ENCODE data around the gene RIMBP2.
"Not testable (repeated sequence)": the region's sequence is repeated elsewhere in the genome, so short reads cannot be mapped to it uniquely, and the experiment has no call there.

Gene RIMBP2

DNA sequence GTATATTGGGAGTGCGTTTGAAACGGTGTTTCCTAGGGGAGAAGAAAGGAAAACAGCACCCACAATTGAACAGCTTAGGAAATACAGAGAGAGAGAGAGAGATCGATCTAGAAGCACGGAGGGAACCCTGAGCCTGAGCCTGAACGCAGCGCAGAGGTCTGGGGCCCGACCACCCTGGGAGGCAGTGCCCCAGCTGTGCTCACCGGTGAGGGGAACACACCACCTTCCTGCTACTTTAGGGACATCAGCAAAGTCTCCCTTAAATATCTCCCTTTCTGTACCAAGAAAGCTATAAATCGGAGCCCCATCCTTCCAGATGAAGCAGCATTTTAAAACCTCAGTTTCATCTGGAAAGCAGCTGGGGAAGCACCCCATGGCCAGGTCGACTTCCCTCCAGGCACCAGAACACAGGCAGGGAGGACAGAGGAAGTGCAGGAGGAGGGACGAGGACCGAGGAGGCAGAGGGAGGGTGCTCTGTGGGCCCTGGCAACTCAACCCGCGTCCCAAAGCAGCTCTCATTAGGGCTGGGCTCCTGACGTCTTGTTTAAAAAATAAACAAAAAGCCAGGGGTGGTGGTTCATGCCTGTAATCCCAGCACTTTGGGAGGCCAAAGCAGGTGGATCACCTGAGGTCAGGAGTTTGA, 12.2 kb downstream of the RIMBP2 start:
- no peak for DNase-seq

GRCh38 chr12:130702966-130703732, 12.9 kb downstream of the RIMBP2 start:
- no peak for DNase-seq

- no peak for DNase-seq
These were observed 14.7 kb downstream of the RIMBP2 start for GRCh38 chr12:130701402-130701744.

GRCh38 chr12:130700492-130701401, 15.4 kb downstream of the RIMBP2 start:
- no peak for DNase-seq

DNA sequence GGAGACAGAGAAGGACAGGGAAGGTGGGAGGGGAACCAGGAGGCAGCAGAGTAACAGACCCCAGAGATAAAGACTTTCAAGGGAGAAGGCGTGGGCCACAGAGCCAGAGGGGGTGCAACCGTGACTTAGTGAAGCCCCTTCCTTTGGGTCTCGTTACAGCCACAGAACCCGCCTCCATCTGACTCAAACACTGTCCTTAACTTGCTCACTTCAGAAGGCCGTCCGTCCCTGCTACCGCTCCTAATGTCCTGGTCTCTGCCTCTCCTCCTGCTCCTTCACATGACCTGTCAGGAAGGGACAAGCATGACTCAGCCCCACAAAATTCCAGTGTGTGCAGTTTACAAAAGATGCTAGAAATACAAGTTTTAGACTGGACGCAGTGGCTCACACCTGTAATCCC, 18.0 kb downstream of the RIMBP2 start:
- no peak for DNase-seq

GRCh38 chr12:130696379-130697100, 19.6 kb downstream of the RIMBP2 start:
- DNase-seq, result no peak

DNA sequence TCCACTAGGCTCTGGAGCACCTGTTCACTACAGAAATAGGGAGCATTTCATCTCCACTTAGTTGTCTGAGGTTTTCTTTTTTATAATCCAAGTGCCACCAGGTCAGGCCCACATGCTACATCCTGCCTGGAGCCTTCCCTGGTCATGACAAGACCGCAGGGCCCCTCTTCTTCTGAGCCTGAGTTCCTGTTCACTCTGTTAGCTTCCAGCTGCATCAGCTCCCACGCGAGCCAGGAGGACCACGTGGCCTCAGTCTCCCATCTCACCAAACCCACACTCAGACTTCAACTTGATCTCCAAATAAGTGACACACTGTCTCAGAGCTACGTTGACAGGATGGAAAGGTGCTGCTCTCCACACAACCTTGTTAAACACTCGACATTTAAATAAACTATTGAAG, 21.0 kb downstream of the RIMBP2 start:
- no peak for DNase-seq

GRCh38 chr12:130689408-130690405, 26.4 kb downstream of the RIMBP2 start:
- no peak for DNase-seq

DNA sequence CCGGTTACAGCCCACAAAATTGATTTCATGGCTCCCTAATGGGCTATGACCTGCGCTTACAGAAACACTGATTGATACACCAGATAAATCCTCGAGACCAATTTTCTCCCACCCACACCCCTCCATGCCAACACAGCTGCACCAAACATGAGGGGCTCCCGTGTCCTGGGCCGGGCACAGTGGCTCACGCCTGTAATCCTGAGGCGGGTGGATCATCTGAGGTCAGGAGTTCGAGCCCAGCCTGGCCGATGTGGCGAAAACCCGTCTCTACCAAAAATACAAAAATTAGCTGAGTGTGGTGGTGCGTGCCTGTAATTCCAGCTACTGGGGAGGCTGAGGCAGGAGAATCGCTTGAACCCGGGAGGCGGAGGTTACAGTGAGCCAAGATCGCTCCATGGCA, 27.1 kb downstream of the RIMBP2 start:
- not testable (repeated sequence) for DNase-seq

GRCh38 chr12:130687796-130688778, 28.0 kb downstream of the RIMBP2 start:
- DNase-seq, result no peak

DNA sequence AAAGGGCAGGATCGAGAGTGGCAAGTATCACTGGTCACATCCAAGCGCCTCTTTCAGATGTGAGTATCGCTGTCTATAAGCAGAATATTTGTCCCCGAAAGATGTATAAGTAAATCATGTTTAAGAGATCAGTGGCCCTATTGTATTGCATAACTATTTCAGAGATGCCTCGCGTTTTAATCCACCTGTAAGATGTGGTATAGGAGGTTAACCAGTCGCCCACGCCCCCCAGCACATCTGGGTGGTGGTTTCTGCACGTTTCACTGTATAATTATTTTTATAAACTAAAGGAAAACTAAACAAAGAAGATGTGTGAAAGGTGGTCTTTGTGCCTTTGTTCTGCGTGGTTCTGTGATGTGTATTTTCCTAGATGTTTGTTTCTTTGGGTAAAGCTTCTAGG, 28.9 kb downstream of the RIMBP2 start:
- DNase-seq, result no peak

- DNase-seq, result no peak
These were observed 29.5 kb downstream of the RIMBP2 start for GRCh38 chr12:130686511-130686991.

GRCh38 chr12:130685850-130686249, 30.2 kb downstream of the RIMBP2 start:
- no peak for DNase-seq

DNA sequence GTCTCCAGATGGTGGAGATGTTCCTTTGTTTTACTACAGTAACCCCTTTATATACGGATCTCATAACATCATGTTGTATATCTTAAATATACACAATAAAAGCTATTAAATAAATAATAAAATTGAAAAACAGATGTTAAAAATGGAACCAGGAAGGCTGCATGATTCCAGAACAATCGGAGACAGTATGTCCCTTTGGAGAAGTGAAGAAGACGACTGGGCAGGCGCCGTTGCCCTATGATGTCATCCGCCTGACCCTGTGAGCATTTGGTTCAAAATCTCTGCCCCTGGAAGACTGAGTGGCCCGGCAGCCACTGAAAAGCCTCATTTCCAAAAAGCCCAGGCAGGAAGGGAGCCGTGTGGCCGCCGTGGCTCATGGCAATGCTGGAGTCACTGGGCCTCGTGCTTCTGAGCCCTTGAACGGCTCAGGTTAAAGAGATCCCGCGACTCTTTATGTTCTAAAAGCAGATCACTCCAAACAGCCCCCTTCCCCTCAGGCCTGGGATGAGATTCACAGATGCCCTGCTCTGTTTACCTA, 30.8 kb downstream of the RIMBP2 start:
- no peak for DNase-seq

GRCh38 chr12:130683811-130684210, 32.3 kb downstream of the RIMBP2 start:
- DNase-seq, result no peak

DNA sequence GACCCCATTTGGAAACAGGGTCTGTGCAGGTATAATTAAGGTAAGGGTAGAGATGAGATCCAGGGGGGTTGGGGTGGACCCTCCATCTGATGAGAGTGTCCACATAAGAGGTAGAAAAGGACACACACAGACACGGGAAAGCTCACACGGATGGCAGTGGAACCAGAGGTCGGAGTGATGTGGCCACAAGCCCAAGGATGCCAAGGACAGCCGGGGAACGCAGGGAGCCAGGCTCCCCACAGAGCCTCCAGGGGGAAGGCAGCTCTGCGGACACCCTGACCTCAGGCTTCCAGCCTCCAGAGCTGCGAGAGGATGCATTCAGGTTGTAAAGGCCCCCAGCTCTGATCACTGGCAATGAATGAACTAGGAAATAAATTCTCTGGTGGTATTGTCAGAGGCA, 33.0 kb downstream of the RIMBP2 start:
- no peak for DNase-seq

DNA sequence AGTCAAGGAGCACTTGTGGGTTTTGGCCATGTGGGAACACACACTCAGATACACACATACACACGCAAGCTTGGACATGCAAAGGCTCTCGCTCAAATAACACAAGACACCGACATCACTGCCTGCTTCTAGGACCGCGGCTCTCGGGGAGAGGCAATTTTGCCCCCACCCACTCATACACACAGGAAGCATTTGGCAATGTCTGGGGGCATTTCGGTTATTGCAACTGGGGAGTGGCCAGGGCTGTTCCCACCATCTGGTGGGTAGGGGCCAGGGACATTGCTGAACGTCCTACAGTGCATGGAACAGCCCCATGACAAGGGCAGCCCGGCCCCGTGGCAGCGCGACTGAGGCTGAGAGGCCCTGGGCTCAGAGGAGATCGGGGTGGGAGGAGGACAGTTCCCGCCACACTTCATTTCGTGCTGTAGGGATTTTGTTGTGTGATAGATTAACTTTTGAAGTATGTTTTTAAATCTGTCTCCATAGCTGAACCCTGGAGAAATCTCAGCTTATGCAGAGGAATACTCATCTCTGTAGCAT, 35.6 kb downstream of the RIMBP2 start:
- no peak for DNase-seq

DNA sequence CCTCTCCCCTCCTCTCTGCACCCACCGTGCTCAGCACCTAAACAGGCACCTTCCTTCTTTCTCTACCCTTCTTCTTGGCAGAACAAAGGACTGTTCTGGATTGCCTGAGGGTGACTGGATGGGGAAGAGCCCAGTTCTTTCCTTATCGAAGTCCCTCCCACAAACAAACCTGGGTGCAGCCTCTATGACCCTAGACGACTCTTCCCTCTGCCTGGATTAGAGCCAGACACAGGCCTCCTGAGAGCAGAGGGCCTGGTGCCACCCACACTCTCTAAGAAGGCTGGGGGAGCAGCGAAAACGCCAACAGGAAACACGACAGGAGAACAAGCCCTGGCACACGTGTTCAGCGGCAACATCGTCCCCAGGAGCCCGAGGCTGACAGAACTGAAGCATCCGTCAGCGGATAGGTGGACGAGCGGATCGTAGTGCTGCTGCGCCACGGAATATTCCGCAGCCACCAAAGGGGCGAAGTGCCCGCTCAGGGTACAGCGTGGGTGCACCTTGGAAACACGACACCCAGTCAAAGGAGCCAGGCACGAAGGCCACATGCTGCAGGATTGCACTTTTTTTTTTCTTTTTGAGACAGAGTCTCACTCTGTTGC, 38.0 kb downstream of the RIMBP2 start:
- DNase-seq, result no peak

DNA sequence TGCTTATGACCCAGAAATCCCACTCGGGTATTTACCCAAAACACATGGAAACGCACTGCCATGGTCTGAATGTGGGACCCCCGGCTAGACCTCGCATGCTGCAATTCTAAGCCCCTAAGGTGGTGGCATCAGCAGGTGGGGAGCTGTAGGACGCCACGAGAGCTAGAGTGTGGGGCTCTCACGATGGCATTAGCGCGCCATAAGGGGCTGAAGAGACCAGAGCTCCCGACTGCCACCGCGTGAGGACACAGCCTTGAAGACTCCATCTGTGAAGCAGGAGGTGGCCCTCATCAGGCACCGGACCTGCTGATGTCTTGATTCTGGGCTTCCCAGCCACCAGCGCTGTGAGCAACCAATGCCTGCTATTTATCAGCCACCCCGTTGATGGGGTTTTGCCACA, 40.3 kb downstream of the RIMBP2 start:
- DNase-seq, result no peak
